GM19240 (cell line): ENCODE results near the gene CDKL4.
"Not testable (repeated sequence)": the region's sequence is repeated elsewhere in the genome, so short reads cannot be mapped to it uniquely, and the experiment has no call there.

Source experiments
- DNase-seq: peaks from one replicate; pipeline ENCODE4 v3.0.0; 2011; ENCODE audit warnings: low spot score; ENCODE audit not compliant: insufficient read length

CDKL4 gene

DNA sequence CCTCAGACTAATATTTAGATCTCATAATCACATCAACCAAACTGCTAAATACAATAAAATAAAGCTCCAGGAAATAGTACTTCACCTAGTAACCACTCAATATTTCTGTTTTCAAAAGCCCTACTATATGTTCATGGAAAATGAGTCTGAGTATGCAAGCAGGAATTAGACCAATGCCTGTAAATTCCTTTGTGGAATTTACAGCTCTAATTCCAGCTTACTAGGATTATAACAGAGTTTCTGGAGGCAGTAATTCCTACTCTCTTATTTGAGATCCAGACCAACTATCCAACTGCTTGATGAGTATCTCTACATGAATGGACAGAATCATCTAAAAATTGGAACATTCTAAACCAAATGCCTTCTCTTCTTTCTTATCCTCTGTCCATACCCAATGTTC lies 11.6 kb downstream of the CDKL4 start:
- no peak for DNase-seq

DNA sequence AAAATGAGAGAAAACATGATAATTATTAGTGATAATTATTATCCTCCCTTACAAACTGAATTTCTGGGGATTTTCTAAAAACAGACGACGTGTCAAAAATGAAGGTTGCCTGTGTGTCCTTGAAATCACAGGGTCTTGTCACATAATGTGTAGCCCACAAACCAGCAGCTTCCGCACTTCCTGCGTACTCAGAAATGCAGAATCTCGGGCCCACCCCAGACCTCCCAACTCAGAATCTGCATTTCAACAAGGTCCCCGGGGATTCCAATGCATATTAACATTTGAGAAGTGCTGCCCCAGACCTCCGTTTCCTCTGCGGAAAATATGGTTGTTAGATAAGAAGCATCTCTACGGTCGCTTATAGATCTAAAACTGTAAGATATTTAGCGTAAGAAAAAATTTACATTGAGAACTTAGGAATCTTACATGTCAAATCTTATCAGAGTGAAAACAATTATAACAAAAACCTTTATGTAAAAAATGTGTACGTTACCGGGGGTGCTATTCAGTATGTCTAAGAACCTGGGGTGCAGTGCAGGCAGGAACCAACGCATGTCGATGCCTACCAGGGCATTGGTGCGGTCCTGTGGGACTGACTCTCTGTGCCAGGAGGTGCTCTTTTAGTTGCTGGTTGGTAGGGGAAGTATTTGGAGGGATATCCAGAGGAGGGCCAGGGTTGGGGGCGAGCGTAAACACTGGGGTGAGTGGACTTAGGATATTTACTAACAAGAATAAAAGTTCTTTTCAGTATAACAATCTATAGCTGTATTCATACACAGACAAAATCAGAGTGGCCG lies 15.2 kb downstream of the CDKL4 start:
- DNase-seq = no peak

DNA sequence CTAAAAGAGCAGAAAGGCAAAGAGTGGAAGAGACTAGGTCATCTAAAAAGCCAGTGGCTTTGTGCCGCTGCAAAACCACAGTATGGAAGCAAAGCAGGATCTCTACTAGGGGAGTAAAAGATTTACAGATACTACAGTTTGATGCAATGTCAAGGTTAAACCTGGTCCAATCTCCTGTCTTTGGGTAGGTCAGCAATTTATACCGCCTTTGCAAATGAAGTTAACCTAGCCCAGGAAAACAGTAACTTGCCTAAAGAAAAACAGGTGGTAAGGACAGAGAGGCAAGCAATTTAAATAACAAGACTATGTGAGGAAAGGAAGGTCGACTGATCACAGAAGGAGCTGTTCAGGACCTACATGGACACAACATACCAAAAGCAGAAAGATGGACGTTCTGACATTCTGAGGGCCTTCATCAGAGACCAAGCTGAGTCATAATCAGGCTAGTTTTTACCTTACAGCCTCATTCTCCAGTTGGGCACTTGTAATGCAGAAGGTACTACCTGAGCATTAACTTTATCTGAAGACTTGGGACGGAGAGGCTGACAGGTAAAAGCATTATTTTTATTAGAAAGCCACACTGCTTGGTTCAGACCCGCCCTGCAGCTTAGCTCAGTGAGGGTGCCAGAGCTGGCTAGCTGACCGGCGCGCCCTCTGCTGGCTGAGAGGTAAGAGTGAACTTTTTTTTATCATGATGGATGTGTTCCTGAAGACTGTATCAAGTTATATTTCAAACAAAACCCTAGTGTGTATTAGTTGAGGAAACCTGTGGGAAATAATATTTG lies 15.9 kb downstream of the CDKL4 start:
- DNase-seq = peak; percentile 38

DNA sequence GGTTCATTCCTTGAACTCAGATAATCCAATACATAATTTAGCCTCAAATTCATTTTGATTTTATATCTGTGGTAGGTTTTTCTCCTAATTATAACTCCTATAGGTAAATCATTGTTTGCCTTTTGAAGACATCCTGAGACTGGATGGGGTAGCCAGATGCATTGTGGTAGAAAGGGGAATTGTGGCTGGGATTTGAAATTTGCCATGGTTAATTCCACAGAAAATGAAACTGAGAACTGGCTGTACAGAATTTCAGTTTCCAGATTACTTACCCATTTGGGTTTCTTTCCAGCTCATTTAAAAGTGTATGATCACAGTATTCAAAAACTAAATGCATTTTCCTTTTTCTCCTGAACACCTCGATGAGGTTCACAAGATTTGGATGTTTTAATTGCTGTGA lies 18.2 kb downstream of the CDKL4 start:
- no peak for DNase-seq

DNA sequence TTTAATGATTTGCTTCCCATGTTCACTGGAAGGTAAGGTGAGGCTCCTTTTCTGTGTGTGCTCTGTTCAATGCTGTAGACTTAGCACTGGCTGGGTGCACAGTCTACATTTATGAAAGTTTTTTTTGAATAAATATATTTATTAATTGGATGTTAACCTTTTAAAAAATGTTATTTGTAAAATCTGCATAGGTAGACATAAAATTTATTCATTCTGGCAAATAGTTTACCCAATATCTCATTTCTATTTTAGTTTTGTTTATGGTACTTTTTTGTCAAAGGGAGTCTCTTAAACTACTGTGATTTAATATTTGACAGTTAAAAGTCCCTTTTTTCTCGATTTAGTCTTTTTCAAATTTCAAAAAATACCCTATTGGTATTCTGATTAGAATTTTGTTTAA lies 19.9 kb downstream of the CDKL4 start:
- no peak for DNase-seq

DNA sequence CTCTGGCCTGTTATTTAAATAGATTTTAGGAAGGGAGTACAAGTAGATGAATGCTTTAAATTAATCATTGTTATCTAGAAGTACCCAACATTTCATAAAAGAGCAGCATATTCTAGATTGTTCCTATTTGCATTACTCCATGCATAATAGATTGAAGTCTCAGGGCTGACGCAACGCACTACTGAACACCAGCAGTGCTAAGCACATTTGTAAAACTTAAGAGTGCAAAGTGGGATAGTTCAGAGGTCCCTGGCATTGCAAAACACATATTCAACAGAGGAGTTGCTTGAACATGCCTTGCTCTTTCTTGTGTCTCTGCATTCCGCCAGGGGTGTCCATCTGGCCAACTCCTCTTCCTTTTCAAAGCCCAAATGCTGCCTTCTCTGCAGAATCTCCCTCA lies 22.3 kb downstream of the CDKL4 start:
- DNase-seq = no peak

DNA sequence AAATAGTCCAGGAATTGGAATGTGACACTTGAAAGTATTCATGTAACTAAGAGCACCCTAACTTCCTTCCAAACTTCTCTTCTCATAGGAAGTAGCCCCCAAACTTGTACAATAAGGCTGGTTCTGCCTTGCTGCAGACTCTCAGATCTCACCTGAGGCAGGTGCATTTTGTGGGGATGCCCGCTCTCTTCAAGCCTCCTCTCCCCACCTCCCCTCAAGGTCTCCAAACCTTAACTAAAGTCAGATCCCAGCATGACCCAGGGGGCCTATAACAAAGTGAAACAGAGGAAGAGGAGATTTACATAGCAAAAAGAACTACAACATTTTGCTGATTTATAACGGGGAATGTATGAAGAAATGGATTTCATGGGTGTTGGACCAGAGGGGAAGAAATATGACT lies 23.6 kb downstream of the CDKL4 start:
- DNase-seq = no peak

DNA sequence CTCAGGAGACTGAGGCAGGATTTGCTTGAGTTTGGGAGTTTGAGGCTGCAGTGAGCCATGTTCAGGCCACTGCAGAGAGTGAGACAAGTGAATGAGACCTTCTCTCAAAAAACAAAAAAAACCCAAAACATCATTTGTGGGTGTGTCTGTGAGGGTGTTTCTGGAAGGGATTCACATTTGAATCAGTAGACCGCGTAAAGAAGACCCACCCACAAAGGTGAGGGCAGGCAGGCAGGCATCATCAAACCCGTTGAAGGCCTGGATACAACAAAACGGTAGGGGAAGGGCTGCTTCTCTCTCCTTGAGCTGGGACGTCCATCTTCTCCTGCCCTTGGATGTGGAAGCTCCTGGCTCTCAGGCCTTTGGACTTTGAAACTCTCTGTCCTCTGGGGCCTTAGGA lies 25.4 kb downstream of the CDKL4 start:
- DNase-seq = no peak

DNA sequence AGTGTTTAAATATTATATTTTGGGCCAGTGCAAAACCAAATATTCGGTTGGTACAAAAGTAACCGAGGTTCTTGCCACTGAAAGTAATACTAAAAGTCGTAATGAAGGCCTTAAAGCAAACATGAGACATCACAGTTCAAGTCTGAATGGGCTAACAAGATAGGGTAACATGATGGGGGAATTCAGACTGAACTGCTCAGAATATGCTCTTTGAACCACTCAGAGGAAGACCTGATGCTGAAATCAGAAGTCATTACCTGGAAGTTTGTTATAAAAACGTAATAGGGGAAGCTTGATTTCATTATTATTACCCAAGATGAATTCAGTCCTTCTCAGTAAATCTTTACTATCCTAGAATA lies 26.6 kb downstream of the CDKL4 start:
- no peak for DNase-seq

DNA sequence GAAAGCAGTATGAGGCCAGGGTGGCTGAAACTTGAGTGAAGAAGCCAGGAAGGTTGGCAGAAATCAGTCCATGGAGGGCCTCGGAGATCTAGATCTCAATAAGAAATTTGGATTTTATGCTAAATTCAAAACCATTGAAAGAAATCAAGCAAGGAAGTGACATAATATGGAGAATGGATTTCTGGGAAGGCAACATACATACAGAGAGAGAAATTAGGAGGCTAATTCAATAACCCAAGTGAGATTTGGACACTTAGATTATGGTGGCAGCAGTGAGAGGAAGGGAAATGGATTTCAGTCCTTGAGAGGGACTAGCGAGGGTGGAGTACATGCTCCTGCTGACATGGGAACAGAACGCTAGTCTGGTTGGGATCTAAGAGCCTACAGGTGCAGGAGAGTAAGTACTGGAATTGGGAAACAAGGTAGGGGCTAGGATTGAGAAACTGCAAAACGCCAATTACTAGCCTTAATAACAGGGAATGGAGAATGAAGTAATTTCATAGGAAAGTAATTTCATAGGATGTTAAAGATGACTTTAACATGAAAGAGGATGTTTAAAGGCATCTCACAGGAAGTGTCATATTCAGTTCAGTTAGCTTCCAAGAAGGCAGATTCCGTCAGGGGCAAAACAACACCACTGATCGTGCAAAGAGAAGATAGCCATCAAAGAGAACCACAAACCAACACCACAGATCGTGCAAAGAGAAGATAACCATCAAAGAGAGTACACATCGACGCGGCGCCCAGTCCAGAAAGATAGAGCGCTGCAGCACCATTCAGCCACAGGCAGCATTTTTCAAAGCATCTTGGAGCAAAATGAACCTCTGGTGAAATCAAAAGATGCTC lies 27.2 kb downstream of the CDKL4 start:
- DNase-seq = no peak

DNA sequence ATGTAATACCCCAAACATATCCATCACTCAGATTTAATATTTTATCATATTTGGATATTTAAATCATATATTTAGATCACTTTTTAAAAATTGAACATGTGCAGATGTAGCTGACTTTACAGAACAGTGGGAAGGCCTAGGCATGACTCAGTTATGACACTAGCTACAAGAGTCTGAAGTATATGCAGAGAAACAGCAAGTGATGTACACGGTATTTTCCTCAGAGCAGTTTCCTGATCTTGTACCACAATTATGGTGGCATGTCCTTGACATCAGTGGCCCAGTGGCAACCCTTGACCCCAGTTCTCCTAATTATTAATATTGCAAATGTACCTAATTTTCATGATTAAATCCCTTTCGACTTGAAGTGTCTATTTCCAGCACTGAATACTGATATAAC lies 28.2 kb downstream of the CDKL4 start:
- DNase-seq = no peak

DNA sequence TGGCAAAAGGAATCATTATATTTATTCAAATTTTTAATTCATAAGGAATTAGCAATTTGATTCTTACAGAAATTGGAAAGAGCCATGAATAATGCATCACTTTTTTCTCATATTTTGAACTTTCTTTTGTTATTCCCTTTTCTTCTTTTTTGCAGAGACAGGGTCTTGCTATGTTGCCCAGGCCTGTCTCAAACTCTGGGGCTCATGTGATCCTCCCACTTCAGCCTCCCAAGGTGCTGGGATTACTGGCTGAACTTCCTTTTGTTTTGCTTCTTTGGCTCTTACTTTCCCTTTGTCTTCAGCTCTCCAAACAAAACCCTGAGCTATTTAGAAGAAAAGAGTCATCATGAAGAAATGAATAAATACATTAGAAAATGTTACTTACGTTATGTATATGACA lies 30.8 kb downstream of the CDKL4 start:
- no peak for DNase-seq

DNA sequence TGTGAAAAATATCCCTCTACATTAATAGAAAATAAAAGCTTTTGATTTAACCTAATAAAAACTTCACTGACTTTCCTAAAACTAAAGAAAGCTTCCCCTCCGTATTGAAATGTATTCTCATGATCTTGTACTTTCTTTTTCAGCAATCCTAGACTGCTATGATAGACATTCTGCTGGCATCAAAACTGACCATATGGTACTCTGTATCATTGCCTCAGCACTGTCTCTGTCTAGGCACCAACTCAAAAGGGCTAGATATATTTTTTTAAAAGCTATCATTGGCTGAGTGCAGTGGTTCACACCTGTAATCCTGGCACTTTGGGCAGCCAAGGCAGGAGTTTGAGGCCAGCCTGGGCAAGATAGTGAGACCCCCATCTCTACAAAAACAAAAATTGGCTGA lies 32.9 kb downstream of the CDKL4 start:
- no peak for DNase-seq

DNA sequence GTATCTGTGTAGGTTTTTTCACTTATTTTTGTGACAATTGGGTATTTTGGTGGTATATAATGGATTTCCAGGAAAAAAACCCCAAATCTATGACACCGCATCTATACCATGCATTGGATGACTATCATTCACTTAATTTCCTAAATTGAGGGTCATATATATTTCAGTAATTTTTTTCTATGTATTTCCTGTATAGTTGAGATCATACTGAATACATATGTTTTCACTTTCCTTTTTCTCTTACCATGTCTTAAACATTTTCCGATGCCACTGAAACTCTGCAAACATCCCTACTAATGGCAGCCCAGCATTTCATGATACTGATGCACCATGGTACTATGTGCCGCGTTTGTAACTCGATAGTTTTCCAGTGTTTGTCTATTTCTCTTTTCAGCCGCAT lies 40.4 kb downstream of the CDKL4 start:
- DNase-seq = no peak

DNA sequence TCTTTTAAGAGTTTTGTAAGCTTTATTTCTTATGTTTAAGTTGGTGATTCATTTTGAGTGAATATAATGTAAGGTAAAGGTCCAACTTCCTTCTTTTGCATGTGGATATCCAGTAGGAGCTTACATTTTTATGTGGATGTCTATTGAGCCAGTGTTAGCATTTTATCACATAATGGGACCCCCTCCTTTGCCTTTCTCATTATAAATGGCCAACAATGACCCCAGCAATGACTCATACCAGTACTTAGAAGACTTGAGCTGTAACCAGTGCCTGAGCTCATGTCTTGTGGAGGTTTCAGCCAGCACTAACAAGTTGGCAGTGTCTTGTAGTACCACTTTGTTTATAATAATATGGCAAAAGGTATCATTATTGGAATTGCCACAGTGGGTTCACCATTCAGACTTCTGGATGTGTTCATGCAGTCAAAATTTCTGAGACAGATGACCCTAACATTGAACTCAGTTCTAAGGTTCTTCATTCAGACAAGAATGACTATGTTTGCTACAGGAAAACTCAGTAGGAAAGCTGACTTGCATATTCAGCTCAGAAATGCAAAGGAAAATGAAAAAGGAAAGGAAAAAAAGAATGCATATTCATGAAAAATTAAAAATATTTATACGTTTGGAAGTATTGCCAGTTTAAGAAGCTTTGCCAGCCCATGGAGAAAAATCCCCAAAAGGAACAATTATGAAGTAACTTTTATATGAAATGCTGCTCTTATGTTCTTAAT lies 41.0 kb downstream of the CDKL4 start:
- no peak for DNase-seq

DNA sequence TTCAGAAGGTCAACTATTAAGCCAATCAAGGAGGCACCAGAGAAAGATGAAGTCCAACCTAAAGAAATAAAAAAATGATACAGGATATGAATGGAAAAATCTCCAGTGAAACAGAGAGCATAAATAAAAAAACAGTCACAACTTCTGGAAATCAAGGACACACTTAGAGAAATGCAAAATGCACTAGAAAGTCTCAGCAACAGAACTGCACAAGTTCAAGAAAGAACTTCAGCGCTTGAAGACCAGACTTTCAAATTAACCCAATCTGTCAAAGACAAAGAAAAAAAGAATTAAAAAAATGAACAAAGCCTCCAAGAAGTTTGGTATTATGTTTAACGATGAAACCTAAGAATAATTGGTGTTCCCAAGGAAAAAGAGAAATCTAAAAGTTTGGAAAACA lies 46.8 kb downstream of the CDKL4 start:
- not testable (repeated sequence) for DNase-seq

DNA sequence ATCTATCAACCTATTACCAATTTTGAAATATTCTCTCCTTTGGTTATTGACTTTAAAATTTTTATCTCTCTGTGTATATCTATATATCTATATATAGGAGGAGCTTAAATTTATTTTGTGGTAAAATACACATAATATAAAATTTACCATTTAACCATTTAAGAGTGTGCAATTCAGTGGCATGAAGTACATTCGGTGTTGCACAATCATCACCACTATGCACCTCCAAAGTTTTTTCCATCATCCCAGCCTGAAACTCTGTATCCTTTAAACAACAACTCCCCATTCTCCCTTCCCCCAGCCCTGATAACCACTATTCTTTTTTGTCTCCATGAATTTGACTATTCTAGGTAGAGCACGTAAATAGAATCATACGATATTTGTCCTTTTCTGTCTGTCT lies 49.1 kb downstream of the CDKL4 start:
- no peak for DNase-seq

DNA sequence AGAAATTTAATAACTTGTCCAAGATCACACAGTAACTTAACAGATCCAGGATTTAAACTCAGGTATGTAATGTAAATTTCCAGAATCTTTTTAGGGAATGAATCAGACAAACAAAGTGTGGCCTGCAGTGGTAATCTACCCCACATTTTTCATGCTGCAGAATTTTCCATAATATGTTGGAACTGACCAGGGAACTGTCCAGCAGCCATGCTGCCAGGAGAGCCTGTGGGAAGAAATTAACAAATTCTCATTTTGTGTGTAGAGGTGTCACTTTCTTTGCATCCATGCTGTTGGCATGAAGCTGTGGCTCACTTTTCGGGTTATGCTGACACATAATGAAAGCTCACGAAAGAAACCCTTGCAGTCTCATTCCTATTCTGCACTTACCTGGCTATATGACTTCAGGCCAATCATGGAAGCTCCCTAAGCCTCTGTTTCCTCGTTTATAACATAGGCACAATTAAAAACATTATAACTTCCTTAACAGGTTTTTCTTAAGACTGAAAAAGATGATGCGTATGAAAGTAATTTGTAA lies 54.7 kb downstream of the CDKL4 start:
- DNase-seq = no peak

DNA sequence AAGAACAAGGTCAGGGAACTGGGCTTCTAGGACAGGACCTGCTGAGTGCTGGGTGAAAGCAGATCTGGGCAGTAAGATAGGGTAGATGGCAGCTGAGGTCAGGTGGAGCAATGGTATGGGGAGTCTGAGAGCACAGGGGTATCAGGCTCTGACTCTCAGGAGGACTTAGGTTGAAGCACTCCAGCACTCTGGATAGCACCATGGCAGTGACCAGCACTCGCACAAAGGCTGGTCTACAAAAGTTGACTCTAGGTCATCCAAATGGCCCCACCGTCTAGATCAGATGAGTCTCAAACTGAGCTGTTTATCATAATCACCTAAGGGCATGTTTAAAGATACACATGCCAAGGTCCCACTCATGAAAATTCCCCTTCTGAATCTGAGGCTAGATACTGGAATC lies 60.1 kb downstream of the CDKL4 start:
- DNase-seq = no peak

DNA sequence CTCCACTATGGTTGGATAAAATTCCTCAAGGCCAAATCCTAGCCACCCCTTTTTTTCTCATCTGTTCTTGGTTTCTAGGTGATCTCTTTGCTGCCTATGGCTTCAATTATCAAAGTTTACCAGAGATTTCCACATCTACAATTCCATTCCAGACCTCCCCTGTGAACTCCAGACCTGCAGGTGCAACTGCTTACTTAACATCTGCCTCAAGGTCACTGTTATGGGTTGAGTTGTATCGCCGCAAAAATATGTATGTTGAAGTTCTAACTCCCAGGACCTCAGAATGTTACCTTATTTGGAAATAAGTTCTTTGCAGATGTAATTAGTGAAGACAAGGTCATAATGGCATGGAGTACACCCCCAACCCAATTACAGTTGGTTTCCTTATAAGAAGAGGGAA lies 62.5 kb downstream of the CDKL4 start:
- no peak for DNase-seq
